Midbrain (tissue), 1 donor: ENCODE measurements around the gene SCAMP4.
A peak's percentile ranks its signal among the peaks of the same experiment; 100 is the strongest.

Experiments
- DNase-seq: peaks from one replicate; lab custom pipeline; 2025; lab: John Stamatoyannopoulos, UW

SCAMP4 gene

GRCh38 chr19:1912760-1913505 is 7.7 kb downstream of the SCAMP4 start:
- no peak for DNase-seq

- DNase-seq = no peak
Measured at GRCh38 chr19:1913781-1914577, 8.8 kb downstream of the SCAMP4 start.

GRCh38 chr19:1914826-1915341 is 9.7 kb downstream of the SCAMP4 start:
- DNase-seq = no peak

- no peak for DNase-seq
Measured at GRCh38 chr19:1917146-1917545, 11.9 kb downstream of the SCAMP4 start.

- DNase-seq = no peak
Measured at GRCh38 chr19:1917926-1918325, 12.7 kb downstream of the SCAMP4 start.

- no peak for DNase-seq
Measured at GRCh38 chr19:1918975-1919374, 13.8 kb downstream of the SCAMP4 start.

GRCh38 chr19:1920644-1921043 is 15.4 kb downstream of the SCAMP4 start:
- DNase-seq = no peak

GRCh38 chr19:1921326-1921725 is 16.1 kb downstream of the SCAMP4 start:
- no peak for DNase-seq

GRCh38 chr19:1921825-1922224 is 16.6 kb downstream of the SCAMP4 start:
- DNase-seq = no peak

- no peak for DNase-seq
Measured at GRCh38 chr19:1922803-1923202, 17.6 kb downstream of the SCAMP4 start.

- no peak for DNase-seq
Measured at GRCh38 chr19:1923319-1923718, 18.1 kb downstream of the SCAMP4 start.

- no peak for DNase-seq
Measured at GRCh38 chr19:1924320-1924961, 19.2 kb downstream of the SCAMP4 start.

GRCh38 chr19:1925544-1925943 is 20.3 kb downstream of the SCAMP4 start:
- DNase-seq = no peak

GRCh38 chr19:1929021-1929742 is 24.0 kb downstream of the SCAMP4 start:
- peak; percentile 78 for DNase-seq

- DNase-seq = no peak
Measured at GRCh38 chr19:1931445-1931844, 26.2 kb downstream of the SCAMP4 start.

GRCh38 chr19:1932395-1932794 is 27.2 kb downstream of the SCAMP4 start:
- no peak for DNase-seq

GRCh38 chr19:1933244-1933643 is 28.0 kb downstream of the SCAMP4 start:
- no peak for DNase-seq

GRCh38 chr19:1933942-1934341 is 28.7 kb downstream of the SCAMP4 start:
- DNase-seq = no peak

GRCh38 chr19:1935484-1936208 is 30.4 kb downstream of the SCAMP4 start:
- no peak for DNase-seq

GRCh38 chr19:1936430-1936829 is 31.2 kb downstream of the SCAMP4 start:
- DNase-seq = no peak

GRCh38 chr19:1936916-1937610 is 31.9 kb downstream of the SCAMP4 start:
- DNase-seq = no peak
